GM18868 (cell line): Measurements from ENCODE around the gene PPIH.
"Not testable (repeated sequence)": the region's sequence is repeated elsewhere in the genome, so short reads cannot be mapped to it uniquely, and the experiment has no call there.

Experiments used
- ATAC-seq: cut with Tn5 transposase; IDR thresholded peaks from one replicate; pipeline ENCODE4 v1.9.1; 2021; ENCODE audit warnings: mild to moderate bottlenecking, moderate library complexity; ENCODE audit not compliant: unreplicated experiment

PPIH gene

GRCh38 chr1:42657981-42658876 is at the start of gene PPIH:
Gene PPIH, plus strand, starts transcription at chr1:42658423. Its CDS starts 24 bp downstream, at chr1:42658447.
- ATAC-seq = peak; percentile 98

- no peak for ATAC-seq
Measured at GRCh38 chr1:42613803-42614131, 44.5 kb upstream of the PPIH start.

- no peak for ATAC-seq
Measured at GRCh38 chr1:42618866-42619265, 39.4 kb upstream of the PPIH start.

GRCh38 chr1:42620307-42620706 is 37.9 kb upstream of the PPIH start:
- ATAC-seq = no peak

- ATAC-seq = not testable (repeated sequence)
Measured at GRCh38 chr1:42621180-42621579, 37.0 kb upstream of the PPIH start.

- not testable (repeated sequence) for ATAC-seq
Measured at GRCh38 chr1:42627205-42627604, 31.0 kb upstream of the PPIH start.

- no peak for ATAC-seq
Measured at GRCh38 chr1:42639116-42639515, 19.1 kb upstream of the PPIH start.

GRCh38 chr1:42646056-42646455 is 12.2 kb upstream of the PPIH start:
- no peak for ATAC-seq

GRCh38 chr1:42657201-42657600 is 1.0 kb upstream of the PPIH start:
- no peak for ATAC-seq

GRCh38 chr1:42658877-42659337 is 684 bp downstream of the PPIH start:
- ATAC-seq = no peak

- no peak for ATAC-seq
Measured at GRCh38 chr1:42660907-42661500, 2.8 kb downstream of the PPIH start.

- ATAC-seq = no peak
Measured at GRCh38 chr1:42669936-42670335, 11.7 kb downstream of the PPIH start.

GRCh38 chr1:42670425-42670824 is 12.2 kb downstream of the PPIH start:
- ATAC-seq = no peak

GRCh38 chr1:42674214-42674613 is 16.0 kb downstream of the PPIH start:
- ATAC-seq = no peak

- ATAC-seq = no peak
Measured at GRCh38 chr1:42674682-42675081, 16.5 kb downstream of the PPIH start.

GRCh38 chr1:42675467-42675866 is 17.2 kb downstream of the PPIH start:
- ATAC-seq = no peak

- ATAC-seq = no peak
Measured at GRCh38 chr1:42676534-42677087, 18.4 kb downstream of the PPIH start.

- ATAC-seq = no peak
Measured at GRCh38 chr1:42679364-42679983, 21.3 kb downstream of the PPIH start.

- ATAC-seq = no peak
Measured at GRCh38 chr1:42680055-42680454, 21.8 kb downstream of the PPIH start.

GRCh38 chr1:42680921-42681683 is 22.9 kb downstream of the PPIH start:
- no peak for ATAC-seq
